GM12878 (cell line): ENCODE results near the gene DIAPH3. TPM values are rescaled to one million over a fixed set of nuclear protein-coding genes. Genes with fewer than 3 reads are reported as not detected.

Experiments used
- ATAC-seq: fragments of 200-7000 bp; cut with Tn5 transposase; 3 replicates; pipeline ENCODE4 v1.9.1; 2020; ENCODE audit warnings: mild to moderate bottlenecking, moderate library complexity
- BruUV-seq: library from RNA; stranded (reverse); fragments of 400-500 nt; replicated peaks from 2 replicates; lab custom pipeline; 2021; lab: Mats Ljungman, UMichigan
- CTCF ChIA-PET: fragments of 300-600 bp; sonication (Branson Sonifier 250); formaldehyde crosslinking; extraction: SDS; loops from one replicate; lab custom pipeline; 2021; ENCODE audit warnings: inconsistent platforms; lab: Yijun Ruan, JAX
- POLR2A ChIA-PET: fragments of 350-600 bp; formaldehyde crosslinking; extraction: SDS; loops from one replicate; lab custom pipeline; 2021; ENCODE audit warnings: inconsistent platforms; lab: Charles Lee
- RAD21 ChIA-PET: fragments of 300-600 bp; sonication (Branson Sonifier 250); formaldehyde crosslinking; loops from one replicate; lab custom pipeline; 2023; ENCODE audit warnings: antibody characterized with exemption; ENCODE audit not compliant: unreplicated experiment; lab: Charles Lee
- SMC1A ChIA-PET: fragments of 300-600 bp; sonication (Branson Sonifier 250); formaldehyde crosslinking; loops from one replicate; lab custom pipeline; 2023; ENCODE audit not compliant: unreplicated experiment, uncharacterized antibody; lab: Charles Lee
- DNase-seq: peaks from one replicate; pipeline ENCODE4 v3.0.0-alpha.2; 2011; ENCODE audit warnings: low read depth, low spot score
- FAIRE-seq: peaks from 3 replicates; lab custom pipeline; 2011; peaks lifted over from hg19 to GRCh38; lab: Jason Lieb, UNC
- H2AFZ ChIP-seq: 2 replicates; pipeline ENCODE4 v1.6.0; 2011; ENCODE audit warnings: low read depth, low read length, control low read depth; ENCODE audit not compliant: control insufficient read depth
- H3K27ac ChIP-seq: 2 replicates; pipeline ENCODE4 v1.5.1; 2011; ENCODE audit warnings: control low read depth; ENCODE audit not compliant: control insufficient read depth, insufficient read depth
- H3K27me3 ChIP-seq, 2 experiments: replicated peaks in 1 of 2; 2 replicates each; pipeline versions ENCODE4 v1.6.0 to v1.6.1; 2011; ENCODE audit warnings: low read length in 1 of 2; ENCODE audit not compliant: control insufficient read depth in 2 of 2, insufficient read depth in 2 of 2
- H3K36me3 ChIP-seq, 2 experiments: 2 replicates each; pipeline ENCODE4 v1.5.1; 2011; ENCODE audit warnings: low read length in 1 of 2; ENCODE audit not compliant: control insufficient read depth in 2 of 2, insufficient read depth in 2 of 2
- H3K4me1 ChIP-seq: 2 replicates; pipeline ENCODE4 v1.6.1; 2011; ENCODE audit warnings: mild to moderate bottlenecking, low read length, moderate library complexity, mixed read lengths; ENCODE audit not compliant: control insufficient read depth, insufficient read depth
- H3K4me2 ChIP-seq: 2 replicates; pipeline ENCODE4 v1.6.0; 2011; ENCODE audit warnings: control low read depth; ENCODE audit not compliant: control insufficient read depth, insufficient read depth
- H3K4me3 ChIP-seq: fragments of 200-600 bp; sonication (generic); 2 replicates; pipeline ENCODE4 v1.5.1; 2016
- H3K79me2 ChIP-seq: 2 replicates; pipeline ENCODE4 v1.6.0; 2011; ENCODE audit warnings: low read length; ENCODE audit not compliant: control insufficient read depth, insufficient read depth
- H3K9ac ChIP-seq: 2 replicates; pipeline ENCODE4 v1.8.0; 2011; ENCODE audit warnings: low read length, control low read depth, mixed read lengths; ENCODE audit not compliant: control insufficient read depth, insufficient read depth
- H3K9me3 ChIP-seq: replicated peaks from 3 replicates; pipeline ENCODE4 v1.5.1; 2011; ENCODE audit warnings: mild to moderate bottlenecking, low read length; ENCODE audit not compliant: control insufficient read depth, insufficient read depth
- H4K20me1 ChIP-seq: 2 replicates; pipeline ENCODE4 v1.6.0; 2011; ENCODE audit not compliant: control insufficient read depth, insufficient read depth
- ASH2L ChIP-seq: fragments of 300-600, 200-600 bp; sonication (generic); IDR thresholded peaks from 2 replicates; pipeline ENCODE4 v1.6.1; 2017; ENCODE audit warnings: low read depth, mild to moderate bottlenecking, borderline replicate concordance
- CEBPB ChIP-seq, 2 experiments: fragments of 150-350 bp in 1 of 2; IDR thresholded peaks; 2 replicates each; pipeline ENCODE4 v1.6.1; 2012 to 2014; ENCODE audit warnings: low read depth in 2 of 2, low read length in 2 of 2, borderline replicate concordance in 1 of 2, inconsistent platforms in 1 of 2
- CHD2 ChIP-seq: IDR thresholded peaks from 2 replicates; pipeline ENCODE4 v1.6.1; 2011; ENCODE audit warnings: low read depth, low read length, improper control_type of control experiment, borderline replicate concordance
- JUNB ChIP-seq: IDR thresholded peaks from 2 replicates; pipeline ENCODE4 v1.6.1; 2016; ENCODE audit warnings: antibody characterized with exemption, mild to moderate bottlenecking
- MXI1 ChIP-seq: fragments of 150-350 bp; IDR thresholded peaks from 2 replicates; pipeline ENCODE4 v1.6.1; 2011; ENCODE audit warnings: low read depth, mild to moderate bottlenecking, inconsistent platforms, low read length, improper control_type of control experiment
- PAX5 ChIP-seq: IDR thresholded peaks from 2 replicates; pipeline ENCODE4 v1.6.1; 2011; ENCODE audit warnings: low read depth, low read length, borderline replicate concordance
- STAT3 ChIP-seq: IDR thresholded peaks from 2 replicates; pipeline ENCODE4 v1.6.1; 2011; ENCODE audit warnings: low read depth, low read length, improper control_type of control experiment
- WRNIP1 ChIP-seq: IDR thresholded peaks from 2 replicates; pipeline ENCODE4 v1.6.1; 2011; ENCODE audit warnings: low read depth, low read length, improper control_type of control experiment, borderline replicate concordance
- WGBS: methylation state at CpG from one replicate; pipeline ENCODE4 v1.1.6; 2016; ENCODE audit warnings: low lambda C conversion rate; ENCODE audit not compliant: insufficient replicate concordance, insufficient coverage; ENCODE audit errors: missing lambda C conversion rate; 5-methylcytosine and 5-hydroxymethylcytosine counted together
- in situ Hi-C: fragments of 300-500 bp; cut with MboI; formaldehyde crosslinking; loops from 9 replicates; pipeline ENCODE4 v1.14.3; 2018; ENCODE audit warnings: mixed read lengths
- intact Hi-C: fragments of 100-400 bp; cut with micrococcal nuclease; formaldehyde crosslinking; loops from one replicate; pipeline ENCODE4 v1.14.2; 2022; ENCODE audit not compliant: unreplicated experiment
- polyA plus RNA-seq, 11 experiments: library from polyadenylated mRNA; depleted of rRNA in 4 of 11; unstranded in 6 of 11; stranded (reverse) in 5 of 11; fragments of >200 nt; fragmentation: Nextera tagmentation in 4 of 11; fragmentation: Illumina TruSeq in 1 of 11; extraction: Ambion mirVana in 4 of 11; extraction: Trizol in 1 of 11; gene quantifications; 1 replicate in 1 of 11; 2 replicates in 10 of 11; pipeline versions ENCODE4 v1.2.1 to v1.2.3, GENCODE V29; 2011 to 2016; ENCODE audit warnings: inconsistent platforms in 2 of 11, missing spikeins in 2 of 11, low read depth in 1 of 11
- total RNA-seq, 4 experiments: library from RNA; depleted of rRNA in 3 of 4; stranded (reverse); fragments of >200 nt in 3 of 4; fragmentation: Illumina TruSeq in 1 of 4; extraction: Trizol in 1 of 4; gene quantifications; 2 replicates each; pipeline versions ENCODE4 v1.2.1 to v1.2.3, GENCODE V29; 2013 to 2021

DIAPH3 gene
- total and polyA plus RNA-seq, 10 of the 15 experiments (the other 5 are each of a cell fraction or from before 2014, with no cell fraction given) = 10.1 to 25.2 (median 15.4) TPM

- ChIA-PET SMC1A (interaction anchor here (1.5 kb wide), 1 partner anchor 12 kb away, joined by 6 read pairs; no protein-coding TSS in a partner anchor), RAD21 (no interaction called here), CTCF (interaction anchor here (0.7 kb wide), 1 partner anchor 12 kb away, joined by 3 read pairs; no protein-coding TSS in a partner anchor), POLR2A (no interaction called here)
- FAIRE-seq (no peak), DNase-seq (no peak), ATAC-seq (no peak)
- Histone ChIP-seq H3K27me3 (no peaks in the 10 kb centered on the region), H4K20me1 (no peaks in the 10 kb centered on the region), H3K9me3 (no peaks in the 10 kb centered on the region), H3K36me3 (no peaks in the 10 kb centered on the region), H3K4me2 (no peak overlapping the region), H3K4me1 (no peaks in the 10 kb centered on the region), H3K4me3 (no peak overlapping the region), H2AFZ (no peak overlapping the region), H3K9ac (no peak overlapping the region), H3K79me2 (no peaks in the 10 kb centered on the region), H3K27ac (no peak overlapping the region)
- no TSS peak for BruUV-seq
- in situ Hi-C loops = no loop called here
- intact Hi-C loops = no loop called here
- TF ChIP-seq STAT3 (no peak), CHD2 (no peak)
Observed at GRCh38 chr13:59954601-59955000, 209.1 kb downstream of the DIAPH3 start.

GRCh38 chr13:59951011-59951410 is 212.7 kb downstream of the DIAPH3 start:
- no peak overlapping the region for H3K27ac ChIP-seq
- H2AFZ ChIP-seq = no peak overlapping the region
- FAIRE-seq = no peak
- intact Hi-C loops = no loop called here
- no peak overlapping the region for H3K9ac ChIP-seq
- 17% methylated on average over 2 of the region's 2 CpGs for WGBS
- in situ Hi-C loops = no loop called here
- SMC1A ChIA-PET = interaction anchor here (1.3 kb wide), 2 partner anchors 8 to 9 kb away, joined by 3 to 5 read pairs; no protein-coding TSS in a partner anchor
- BruUV-seq = no TSS peak
- H3K36me3 ChIP-seq = no peaks in the 10 kb centered on the region
- POLR2A ChIA-PET = interaction anchor here (1.7 kb wide), 1 partner anchor 13 kb away, joined by 3 read pairs; no protein-coding TSS in a partner anchor
- no peaks in the 10 kb centered on the region for H3K27me3 ChIP-seq
- no peaks in the 10 kb centered on the region for H3K9me3 ChIP-seq
- TF ChIP-seq CEBPB (IDR thresholded peaks at IDR 0.05; ENCODE audit: borderline replicate concordance in 1 of 2, low read depth in 2 of 2, low read length in 2 of 2) = no peak
- no peak for TF ChIP-seq ASH2L
- no peak for TF ChIP-seq WRNIP1
- TF ChIP-seq PAX5 = no peak
- TF ChIP-seq JUNB = peak; percentile 14; the same call in 1 of the 2 replicates
- TF ChIP-seq MXI1 = no peak
- no peaks in the 10 kb centered on the region for H3K4me1 ChIP-seq
- no peak for ATAC-seq
- H4K20me1 ChIP-seq = no peaks in the 10 kb centered on the region
- H3K4me3 ChIP-seq = no peak overlapping the region
- no peak overlapping the region for H3K4me2 ChIP-seq
- RAD21 ChIA-PET = interaction anchor here (1.1 kb wide), 2 partner anchors 13 to 480 kb away, joined by 3 read pairs; no protein-coding TSS in a partner anchor
- CTCF ChIA-PET = interaction anchor here (1.1 to 1.8 kb wide), 4 partner anchors 9 to 379 kb away, joined by 3 to 13 read pairs (median 6); no protein-coding TSS in a partner anchor
- no peak for DNase-seq
- H3K79me2 ChIP-seq = no peaks in the 10 kb centered on the region
